ENCODE data around the gene DCUN1D2. TPM values are rescaled to one million over a fixed set of nuclear protein-coding genes. Genes with fewer than 3 reads are reported as not detected.

Gene DCUN1D2
- total RNA-seq, 1 experiment from 2014 or later: 33.0 TPM

DNA sequence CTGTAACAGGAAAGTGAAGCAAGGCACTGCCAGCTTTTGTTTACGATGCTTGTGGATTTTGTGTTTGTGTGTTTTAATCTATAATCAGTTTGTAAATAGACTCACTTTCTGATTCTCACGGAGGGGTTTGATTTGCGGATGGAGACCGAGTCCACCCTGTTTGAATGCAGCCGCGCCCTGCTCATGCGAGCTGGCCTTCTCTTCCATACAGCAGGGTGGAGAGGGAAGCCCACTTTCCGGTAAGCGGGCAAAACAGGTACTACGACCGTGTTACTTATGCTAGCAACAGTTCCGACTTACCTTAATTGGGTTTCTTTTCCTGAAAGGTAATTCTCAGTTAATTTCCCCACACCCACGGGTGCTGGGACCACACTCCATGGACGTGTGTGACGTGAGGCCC is 70.3 kb downstream of the DCUN1D2 start:
- no peaks in the 10 kb centered on the region for H3K36me3 ChIP-seq (ENCODE audit: low read depth)
- no peak overlapping the region for H3K4me3 ChIP-seq
- no peaks in the 10 kb centered on the region for H3K79me2 ChIP-seq (ENCODE audit: low read depth)
- H3F3A ChIP-seq (ENCODE audit: insufficient read depth, low read depth): peaks cover 16% of the 10 kb centered on the region
- ChIA-PET CTCF (no interaction called here), POLR2A (ENCODE audit: unreplicated experiment) (no interaction called here)
- H3K27ac ChIP-seq: no peak overlapping the region
- TF ChIP-seq, protein P1, sequence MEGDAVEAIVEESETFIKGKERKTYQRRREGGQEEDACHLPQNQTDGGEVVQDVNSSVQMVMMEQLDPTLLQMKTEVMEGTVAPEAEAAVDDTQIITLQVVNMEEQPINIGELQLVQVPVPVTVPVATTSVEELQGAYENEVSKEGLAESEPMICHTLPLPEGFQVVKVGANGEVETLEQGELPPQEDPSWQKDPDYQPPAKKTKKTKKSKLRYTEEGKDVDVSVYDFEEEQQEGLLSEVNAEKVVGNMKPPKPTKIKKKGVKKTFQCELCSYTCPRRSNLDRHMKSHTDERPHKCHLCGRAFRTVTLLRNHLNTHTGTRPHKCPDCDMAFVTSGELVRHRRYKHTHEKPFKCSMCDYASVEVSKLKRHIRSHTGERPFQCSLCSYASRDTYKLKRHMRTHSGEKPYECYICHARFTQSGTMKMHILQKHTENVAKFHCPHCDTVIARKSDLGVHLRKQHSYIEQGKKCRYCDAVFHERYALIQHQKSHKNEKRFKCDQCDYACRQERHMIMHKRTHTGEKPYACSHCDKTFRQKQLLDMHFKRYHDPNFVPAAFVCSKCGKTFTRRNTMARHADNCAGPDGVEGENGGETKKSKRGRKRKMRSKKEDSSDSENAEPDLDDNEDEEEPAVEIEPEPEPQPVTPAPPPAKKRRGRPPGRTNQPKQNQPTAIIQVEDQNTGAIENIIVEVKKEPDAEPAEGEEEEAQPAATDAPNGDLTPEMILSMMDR (conservative IDR thresholded peaks at IDR 0.05): no peak
- TF ChIP-seq EZH2 (IDR thresholded peaks at IDR 0.05; ENCODE audit: low read depth): no peak
- no peak for DNase-seq
- H3K9me3 ChIP-seq (ENCODE audit: insufficient read depth, low read depth): no peaks in the 10 kb centered on the region
- H2AFZ ChIP-seq: no peak overlapping the region
- H3K27me3 ChIP-seq (ENCODE audit: insufficient read depth, low read depth): peaks cover 30% of the 10 kb centered on the region
- H3K4me2 ChIP-seq: no peak overlapping the region
- no peaks in the 10 kb centered on the region for H3K4me1 ChIP-seq (replicated peaks; ENCODE audit: insufficient read depth)
- BruUV-seq (replicated peaks): no TSS peak
- no peaks in the 10 kb centered on the region for H3K9me2 ChIP-seq (ENCODE audit: insufficient read depth)
- intact Hi-C loops (cut with micrococcal nuclease; ENCODE audit: unreplicated experiment): no loop called here
- H4K20me1 ChIP-seq (ENCODE audit: insufficient read depth): no peaks in the 10 kb centered on the region

DNA sequence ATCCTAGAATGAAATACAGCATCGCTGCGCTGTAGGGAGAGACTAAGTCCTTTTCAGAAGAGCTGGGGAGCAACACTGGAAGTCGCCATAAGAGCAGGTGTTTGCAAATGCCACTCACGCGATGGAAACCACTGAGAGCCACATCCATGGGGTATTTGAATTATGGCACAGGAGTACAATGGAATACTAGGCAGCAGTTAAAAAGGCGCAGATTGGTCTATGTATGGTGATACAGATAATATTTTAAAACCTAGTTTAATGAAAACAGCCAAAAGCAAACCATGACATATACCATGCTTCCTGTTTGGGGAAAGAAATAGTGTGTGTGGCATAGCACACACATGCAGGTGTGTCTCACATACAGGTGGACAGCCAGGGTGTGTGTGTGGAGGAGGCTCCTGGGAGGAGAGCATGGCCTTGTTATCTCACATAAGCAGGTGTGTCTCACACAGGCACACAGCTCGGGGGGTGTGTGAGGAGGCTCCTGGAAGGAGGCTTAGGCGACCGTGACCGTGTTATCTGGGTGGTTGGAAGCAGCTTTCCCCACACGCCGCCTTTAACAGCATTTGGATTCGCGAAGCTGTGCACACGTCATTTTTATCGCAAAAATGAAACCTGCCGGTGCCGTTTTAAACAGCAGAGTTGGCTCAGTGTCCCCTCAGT is 70.8 kb downstream of the DCUN1D2 start:
- peaks cover 16% of the 10 kb centered on the region for H3F3A ChIP-seq (ENCODE audit: insufficient read depth, low read depth)
- TF ChIP-seq, protein P1 (conservative IDR thresholded peaks at IDR 0.05): no peak
- no peak for TF ChIP-seq EZH2 (IDR thresholded peaks at IDR 0.05; ENCODE audit: low read depth)
- intact Hi-C loops (cut with micrococcal nuclease; ENCODE audit: unreplicated experiment): no loop called here
- peaks cover 30% of the 10 kb centered on the region for H3K27me3 ChIP-seq (ENCODE audit: insufficient read depth, low read depth)
- BruUV-seq (replicated peaks): no TSS peak
- no peaks in the 10 kb centered on the region for H3K9me2 ChIP-seq (ENCODE audit: insufficient read depth)
- no peak overlapping the region for H3K4me3 ChIP-seq
- no peak overlapping the region for H3K27ac ChIP-seq
- H3K4me2 ChIP-seq: no peak overlapping the region
- CTCF ChIA-PET: no interaction called here
- H3K4me1 ChIP-seq (replicated peaks; ENCODE audit: insufficient read depth): no peaks in the 10 kb centered on the region
- H3K79me2 ChIP-seq (ENCODE audit: low read depth): no peaks in the 10 kb centered on the region
- no peaks in the 10 kb centered on the region for H3K36me3 ChIP-seq (ENCODE audit: low read depth)
- no peaks in the 10 kb centered on the region for H4K20me1 ChIP-seq (ENCODE audit: insufficient read depth)
- no peaks in the 10 kb centered on the region for H3K9me3 ChIP-seq (ENCODE audit: insufficient read depth, low read depth)
- POLR2A ChIA-PET (ENCODE audit: unreplicated experiment): no interaction called here
- no peak for DNase-seq
- no peak overlapping the region for H2AFZ ChIP-seq

DNA sequence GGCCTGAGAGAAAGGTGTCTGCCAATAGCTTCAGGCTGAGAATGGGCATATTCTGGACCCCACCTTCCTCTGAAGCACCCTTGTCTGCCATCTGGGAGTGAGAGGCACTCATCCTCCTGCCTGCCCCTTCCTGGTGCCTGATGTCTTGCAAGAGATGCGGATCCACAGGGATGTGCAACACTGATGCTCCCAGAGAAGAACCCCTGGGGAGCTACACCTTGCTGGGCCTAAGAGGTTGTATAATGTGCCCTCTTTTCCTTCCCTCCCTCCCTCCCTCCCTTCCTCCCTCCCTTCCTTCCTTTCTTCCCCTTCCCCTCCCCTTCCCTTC is 71.8 kb downstream of the DCUN1D2 start:
- BruUV-seq (replicated peaks): no TSS peak
- peaks cover 16% of the 10 kb centered on the region for H3F3A ChIP-seq (ENCODE audit: insufficient read depth, low read depth)
- no peaks in the 10 kb centered on the region for H3K9me2 ChIP-seq (ENCODE audit: insufficient read depth)
- H2AFZ ChIP-seq: no peak overlapping the region
- H3K9me3 ChIP-seq (ENCODE audit: insufficient read depth, low read depth): no peaks in the 10 kb centered on the region
- H3K27ac ChIP-seq: no peak overlapping the region
- TF ChIP-seq, protein P1 (conservative IDR thresholded peaks at IDR 0.05): no peak
- TF ChIP-seq EZH2 (IDR thresholded peaks at IDR 0.05; ENCODE audit: low read depth): no peak
- H3K4me3 ChIP-seq: no peak overlapping the region
- H3K79me2 ChIP-seq (ENCODE audit: low read depth): no peaks in the 10 kb centered on the region
- CTCF ChIA-PET: no interaction called here
- no peak overlapping the region for H3K4me2 ChIP-seq
- no peaks in the 10 kb centered on the region for H4K20me1 ChIP-seq (ENCODE audit: insufficient read depth)
- no peak for DNase-seq
- peaks cover 30% of the 10 kb centered on the region for H3K27me3 ChIP-seq (ENCODE audit: insufficient read depth, low read depth)
- no peaks in the 10 kb centered on the region for H3K36me3 ChIP-seq (ENCODE audit: low read depth)
- no peaks in the 10 kb centered on the region for H3K4me1 ChIP-seq (replicated peaks; ENCODE audit: insufficient read depth)
- intact Hi-C loops (cut with micrococcal nuclease; ENCODE audit: unreplicated experiment): no loop called here
- POLR2A ChIA-PET (ENCODE audit: unreplicated experiment): no interaction called here
